Activated naive CD4-positive, alpha-beta T cell treated with anti-CD3 and anti-CD28 coated beads, Interleukin-2, amount 10 ng/mL, durations not matched to agents 5 hours and 36 hours (primary cell): Measurements from ENCODE around the gene RAD52. TPM values are rescaled to one million over a fixed set of nuclear protein-coding genes. Genes with fewer than 3 reads are reported as not detected.

ENCODE experiments used
- total RNA-seq, 2 experiments: library from RNA; stranded (reverse); gene quantifications; one replicate each; pipeline ENCODE4 v1.2.3, GENCODE V29; 2021

RAD52 gene
- total RNA-seq, result 10 to 100 TPM; 18.5 to 21.7 TPM

DNA sequence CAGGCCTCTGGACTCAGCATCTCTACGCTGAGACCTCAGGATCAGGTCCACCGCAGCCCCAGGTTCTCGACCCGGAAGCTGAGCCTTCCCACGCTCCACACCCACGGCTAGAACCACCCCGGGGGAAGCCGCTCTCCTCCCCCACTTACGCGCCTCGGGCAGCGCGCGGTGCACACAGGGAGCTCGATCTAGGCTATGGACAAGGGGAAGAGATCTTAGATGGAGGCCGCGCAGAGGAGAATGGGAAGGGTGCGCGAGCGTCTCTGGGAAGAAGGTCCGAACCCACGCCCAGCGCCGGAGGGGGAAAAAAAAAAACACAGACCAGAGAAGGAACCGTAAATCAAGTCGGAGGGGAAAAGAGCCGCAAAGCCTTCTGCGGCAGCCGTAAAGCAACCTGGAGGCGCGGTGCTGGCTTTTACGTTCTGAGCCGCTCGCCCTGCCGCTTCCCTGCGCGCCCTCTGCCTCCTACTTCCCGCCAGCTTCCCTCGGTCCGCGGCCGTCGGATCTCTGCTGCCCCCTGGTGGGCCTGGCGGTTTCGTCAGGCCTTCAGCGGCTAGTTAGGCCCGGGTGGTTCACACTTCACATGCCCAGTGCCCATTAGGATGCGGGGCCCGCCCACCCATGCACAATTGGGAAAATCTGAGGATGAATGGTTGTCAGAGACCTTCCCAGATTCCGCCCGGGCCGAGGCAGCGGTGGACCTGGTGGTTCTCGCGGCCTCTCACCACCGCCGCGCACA lies at the start of gene RAD52:
TSS of gene RAD52 (minus strand) at position 242 of the 739 bp plus-strand sequence. CDS start 16,636 bp downstream, outside the sequence.

DNA sequence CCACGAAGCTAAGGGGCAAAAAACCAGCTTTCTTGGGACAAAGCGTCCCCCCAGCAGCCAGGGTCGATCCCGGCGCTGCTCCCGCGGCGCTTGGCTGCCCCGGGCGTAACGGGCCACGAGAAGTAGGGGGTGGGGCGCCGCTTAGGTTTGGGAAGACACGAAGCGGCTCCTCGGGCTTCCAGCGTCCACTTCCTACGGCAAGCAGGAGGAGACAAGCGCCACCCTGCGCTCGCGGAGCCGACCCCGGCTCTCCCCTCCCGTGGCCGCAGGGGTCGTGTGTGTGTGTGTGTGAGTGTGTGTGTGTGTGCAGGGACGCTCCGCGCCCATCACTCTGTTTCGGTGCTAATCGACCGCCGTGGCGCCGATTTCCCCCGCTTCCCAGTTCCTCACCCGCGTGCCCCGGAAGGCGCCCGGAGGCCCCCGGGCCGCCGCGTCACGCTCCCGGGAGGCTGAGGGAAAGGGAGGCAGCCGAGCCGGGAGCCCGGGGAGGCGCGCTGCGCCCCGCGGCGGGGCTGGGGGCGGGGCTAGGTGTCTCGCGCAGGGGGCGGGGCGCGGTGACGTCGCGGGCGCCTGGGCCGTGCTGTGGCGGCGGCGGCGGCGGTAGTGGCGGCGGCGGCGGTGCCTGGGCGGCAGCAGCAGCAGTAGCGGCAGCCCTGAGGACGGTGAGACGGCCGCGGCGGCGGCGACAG lies 41.3 kb upstream of the RAD52 start, which contains the start of gene ERC1:
TSS of gene ERC1 (plus strand) at position 563 of the 689 bp plus-strand sequence. CDS start 36,681 bp downstream, outside the sequence.

Other genes starting within 250 kb of the RAD52 start
- 100 to 1,000 TPM; 128 to 141 TPM for gene WNK1, start 197.1 kb downstream of the RAD52 start, total RNA-seq
- 10 to 100 TPM; 40.8 to 40.9 TPM for gene ERC1, start 41.5 kb upstream of the RAD52 start, total RNA-seq